ENCODE results near the gene ATP8A1.

ATP8A1 gene

GRCh38 chr4:42637867-42638266 lies 19.0 kb downstream of the ATP8A1 start:
- TF ChIP-seq CTCF (IDR thresholded peaks at IDR 0.05; ENCODE audit: control insufficient read depth, insufficient read depth, low read depth, low read length, missing control alignments) = no peak
- DNase-seq (ENCODE audit: low read depth) = no peak
- no peak overlapping the region for H3K4me3 ChIP-seq (ENCODE audit: control insufficient read depth, low read depth, low read length)

- TF ChIP-seq CTCF (IDR thresholded peaks at IDR 0.05; ENCODE audit: control insufficient read depth, insufficient read depth, low read depth, low read length, missing control alignments) = no peak
- DNase-seq (ENCODE audit: low read depth) = no peak
- no peak overlapping the region for H3K4me3 ChIP-seq (ENCODE audit: control insufficient read depth, low read depth, low read length)
Measured at GRCh38 chr4:42637104-42637503, 19.8 kb downstream of the ATP8A1 start.

DNA sequence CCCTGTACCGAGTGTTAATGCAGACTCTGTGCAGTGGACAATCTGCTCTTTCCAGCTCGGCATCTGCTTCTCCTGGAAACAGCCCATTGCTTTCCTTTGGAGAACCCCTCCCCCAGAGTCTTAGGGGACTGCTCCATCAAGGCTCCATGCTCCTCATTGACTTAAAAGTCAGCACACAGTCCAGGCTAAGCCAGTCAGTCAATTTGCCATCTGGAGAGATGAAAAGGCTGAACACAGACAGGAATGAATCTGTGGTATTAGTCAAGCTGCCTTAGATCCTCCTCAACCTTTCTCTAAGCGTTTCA lies 20.3 kb downstream of the ATP8A1 start:
- no peak for TF ChIP-seq CTCF (IDR thresholded peaks at IDR 0.05; ENCODE audit: control insufficient read depth, insufficient read depth, low read depth, low read length, missing control alignments)
- DNase-seq (ENCODE audit: low read depth) = no peak

GRCh38 chr4:42633605-42634388 lies 23.1 kb downstream of the ATP8A1 start:
- H3K4me3 ChIP-seq (ENCODE audit: control insufficient read depth, low read depth, low read length) = no peak overlapping the region
- DNase-seq (ENCODE audit: low read depth) = no peak
- no peak for TF ChIP-seq CTCF (IDR thresholded peaks at IDR 0.05; ENCODE audit: control insufficient read depth, insufficient read depth, low read depth, low read length, missing control alignments)

More for the DNA sequence above, 20.3 kb downstream of the ATP8A1 start:
- no peak overlapping the region for H3K4me3 ChIP-seq (ENCODE audit: control insufficient read depth, low read depth, low read length)

- no peak overlapping the region for H3K4me3 ChIP-seq (ENCODE audit: control insufficient read depth, low read depth, low read length)
- TF ChIP-seq CTCF (IDR thresholded peaks at IDR 0.05; ENCODE audit: control insufficient read depth, insufficient read depth, low read depth, low read length, missing control alignments) = no peak
- DNase-seq (ENCODE audit: low read depth) = no peak
Measured at GRCh38 chr4:42632653-42633382, 24.1 kb downstream of the ATP8A1 start.

- DNase-seq (ENCODE audit: low read depth) = no peak
- no peak overlapping the region for H3K4me3 ChIP-seq (ENCODE audit: control insufficient read depth, low read depth, low read length)
- TF ChIP-seq CTCF (IDR thresholded peaks at IDR 0.05; ENCODE audit: control insufficient read depth, insufficient read depth, low read depth, low read length, missing control alignments) = no peak
Measured at GRCh38 chr4:42630908-42631307, 26.0 kb downstream of the ATP8A1 start.

Data from AG09309 (cell line).